ENCODE results near the gene CD79A.

Gene CD79A

DNA sequence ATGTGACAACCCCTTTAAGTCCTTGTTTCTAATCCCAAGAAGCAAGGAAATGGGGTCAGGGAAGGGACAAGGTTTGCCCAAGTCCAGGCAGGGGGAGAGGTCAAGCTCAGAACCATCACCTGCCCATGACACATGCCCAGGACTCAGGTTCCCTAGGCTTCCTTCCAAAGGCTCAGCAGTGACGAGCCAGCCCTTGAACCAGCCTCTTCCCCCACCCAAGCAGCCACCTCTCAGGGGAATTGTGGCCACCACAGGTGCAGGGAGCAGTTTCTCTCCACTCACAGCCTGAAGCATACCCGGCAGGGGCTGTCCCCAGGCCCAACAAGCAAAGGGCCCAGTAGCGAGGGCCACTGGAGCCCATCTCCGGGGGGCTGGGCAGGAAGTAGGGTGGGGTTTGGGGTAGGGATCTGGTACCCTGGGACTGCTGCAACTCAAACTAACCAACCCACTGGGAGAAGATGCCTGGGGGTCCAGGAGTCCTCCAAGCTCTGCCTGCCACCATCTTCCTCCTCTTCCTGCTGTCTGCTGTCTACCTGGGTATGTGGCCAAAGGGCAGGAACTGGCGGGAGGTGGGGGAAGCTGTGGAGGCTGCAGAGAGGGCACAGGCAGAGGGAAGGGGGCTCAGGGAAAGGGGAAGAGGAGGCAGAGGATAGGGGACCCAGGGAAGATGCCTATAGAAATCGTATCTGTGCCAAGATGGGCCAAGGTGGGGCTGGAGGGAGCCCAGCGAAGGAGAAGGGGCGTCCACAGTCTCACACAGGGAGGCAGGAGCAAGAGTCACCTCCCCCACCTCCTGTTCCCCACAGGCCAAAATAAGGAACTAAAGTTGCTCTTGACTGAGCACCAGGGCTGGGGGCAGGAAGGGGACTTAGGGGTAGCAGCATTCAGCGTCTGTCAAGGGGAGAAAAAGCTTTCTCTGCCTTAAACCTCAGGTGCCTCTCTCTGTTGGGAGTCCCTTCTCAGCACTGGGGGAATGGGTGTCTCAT lies at the start of gene CD79A:
CD79A (plus strand) TSS at position 433 of the 986 bp plus-strand sequence; CDS start at position 459, 26 bp downstream.
- DNase-seq (ENCODE audit: insufficient read length, low spot score), result no peak
- no peak for FAIRE-seq
- no peak for TF ChIP-seq POLR2A (IDR thresholded peaks at IDR 0.05; ENCODE audit: low read depth, low read length)

DNA sequence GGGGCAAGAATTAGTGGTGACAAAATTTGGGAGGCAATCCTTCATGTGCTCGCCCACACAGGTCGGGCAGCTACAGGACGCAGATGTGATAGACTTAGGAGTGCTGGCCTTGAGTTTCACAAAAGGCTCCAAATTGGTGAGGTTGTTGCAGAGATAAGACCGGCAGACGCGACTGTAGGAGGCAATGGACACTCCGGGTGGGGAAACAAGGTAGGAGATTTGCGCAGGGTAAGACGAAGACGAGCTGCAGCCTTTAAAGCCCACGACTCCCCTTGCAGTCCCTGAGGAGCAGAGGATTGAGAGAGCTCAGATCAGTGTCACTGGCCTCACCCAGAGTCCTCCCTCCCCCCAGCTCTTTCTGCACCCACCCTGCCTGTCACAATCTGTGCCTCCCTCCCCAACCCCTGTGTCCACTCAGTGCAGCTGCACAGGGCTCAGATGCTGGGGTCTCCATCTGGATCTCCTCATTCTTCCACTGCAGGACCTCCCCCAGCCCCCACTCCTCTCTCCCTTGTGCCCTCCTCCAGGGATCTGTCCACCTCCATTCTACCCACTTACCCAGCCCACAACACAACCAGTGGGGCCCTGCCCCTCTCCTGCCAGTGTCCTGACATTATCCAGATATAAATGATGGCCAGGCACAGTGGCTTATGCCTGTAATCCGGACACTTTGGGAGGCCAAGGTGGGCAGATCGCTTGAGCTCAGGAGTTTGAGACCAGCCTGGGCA lies 38.9 kb upstream of the CD79A start:
- FAIRE-seq (no peak), DNase-seq (ENCODE audit: insufficient read length, low spot score) (no peak)
- no peak for TF ChIP-seq POLR2A (IDR thresholded peaks at IDR 0.05; ENCODE audit: low read depth, low read length)

DNA sequence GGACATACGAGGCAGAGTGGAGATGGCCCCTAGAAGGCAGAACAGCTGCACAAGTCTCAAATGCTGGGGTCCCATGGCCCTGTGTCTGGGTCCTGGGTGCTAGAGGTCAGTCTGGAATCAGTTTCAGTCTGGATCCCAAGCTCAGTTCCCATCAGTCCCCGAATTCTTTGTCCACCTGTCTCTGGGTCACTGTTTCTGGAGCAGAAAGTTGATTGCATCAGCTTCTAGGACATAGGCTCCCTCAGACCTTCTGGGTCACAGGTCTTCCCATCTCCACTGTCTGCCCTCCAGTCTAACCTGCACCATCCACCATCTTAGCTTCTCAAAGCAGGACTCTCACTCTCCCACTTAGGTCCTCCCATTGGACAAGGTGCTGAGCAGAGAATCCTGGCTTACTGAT lies 37.9 kb upstream of the CD79A start:
- DNase-seq (ENCODE audit: insufficient read length, low spot score), result no peak
- no peak for FAIRE-seq
- no peak for TF ChIP-seq POLR2A (IDR thresholded peaks at IDR 0.05; ENCODE audit: low read depth, low read length)

DNA sequence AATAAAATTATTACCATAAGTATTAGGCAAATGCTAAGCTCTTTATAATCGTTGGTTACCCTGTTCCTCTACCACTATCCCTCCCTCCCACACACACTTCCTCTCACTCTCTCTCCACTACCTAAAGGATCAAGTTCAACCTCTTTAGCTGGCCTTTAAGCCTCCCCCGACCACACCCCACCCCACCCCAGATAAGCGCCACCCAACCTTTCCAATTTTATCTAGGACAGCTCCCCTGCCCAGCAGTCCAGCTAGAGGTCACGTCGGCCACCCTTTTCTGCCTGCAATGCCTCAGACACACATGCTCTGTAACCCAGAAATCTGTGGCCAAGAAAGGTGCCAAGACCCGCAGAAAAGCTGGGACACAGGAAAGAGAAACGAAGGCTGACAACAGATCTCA lies 33.7 kb upstream of the CD79A start:
- DNase-seq (ENCODE audit: insufficient read length, low spot score), result no peak
- TF ChIP-seq POLR2A (IDR thresholded peaks at IDR 0.05; ENCODE audit: low read depth, low read length), result no peak
- FAIRE-seq, result no peak

DNA sequence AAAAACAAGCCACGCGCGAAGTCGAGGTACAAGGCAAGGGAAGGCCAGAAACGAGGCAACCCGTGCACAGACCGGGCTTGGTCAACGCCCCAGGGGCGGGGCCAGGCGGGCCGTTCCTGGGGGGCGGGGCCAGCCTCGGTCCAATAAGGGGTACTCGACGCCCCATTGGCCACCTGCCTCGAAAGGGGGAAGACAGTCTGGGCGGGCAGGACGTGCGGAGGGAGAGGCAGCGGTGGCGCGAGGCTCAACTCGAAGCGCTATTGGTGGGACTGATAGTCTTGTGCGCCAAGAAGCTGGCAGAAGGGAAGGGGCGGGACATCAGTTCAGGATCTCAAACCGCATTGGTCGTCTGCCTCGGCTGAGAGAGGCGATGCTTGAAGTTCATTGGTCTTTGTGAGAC lies 32.5 kb upstream of the CD79A start, which contains the start of gene LYPD4:
LYPD4 (minus strand) TSS at position 83 of the 400 bp plus-strand sequence. CDS start 5,398 bp downstream, outside the sequence.
- DNase-seq (ENCODE audit: insufficient read length, low spot score) (no peak), FAIRE-seq (no peak)
- no peak for TF ChIP-seq POLR2A (IDR thresholded peaks at IDR 0.05; ENCODE audit: low read depth, low read length)

DNA sequence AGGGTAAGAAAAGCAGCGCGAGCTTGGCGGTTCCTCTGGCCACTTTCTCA lies 32.3 kb upstream of the CD79A start, which contains the start of gene DMRTC2:
DMRTC2 (plus strand) TSS at position 42 of the 50 bp plus-strand sequence. CDS start 2,387 bp downstream, outside the sequence.
- no peak for FAIRE-seq
- no peak for DNase-seq (ENCODE audit: insufficient read length, low spot score)
- TF ChIP-seq POLR2A (IDR thresholded peaks at IDR 0.05; ENCODE audit: low read depth, low read length), result no peak

DNA sequence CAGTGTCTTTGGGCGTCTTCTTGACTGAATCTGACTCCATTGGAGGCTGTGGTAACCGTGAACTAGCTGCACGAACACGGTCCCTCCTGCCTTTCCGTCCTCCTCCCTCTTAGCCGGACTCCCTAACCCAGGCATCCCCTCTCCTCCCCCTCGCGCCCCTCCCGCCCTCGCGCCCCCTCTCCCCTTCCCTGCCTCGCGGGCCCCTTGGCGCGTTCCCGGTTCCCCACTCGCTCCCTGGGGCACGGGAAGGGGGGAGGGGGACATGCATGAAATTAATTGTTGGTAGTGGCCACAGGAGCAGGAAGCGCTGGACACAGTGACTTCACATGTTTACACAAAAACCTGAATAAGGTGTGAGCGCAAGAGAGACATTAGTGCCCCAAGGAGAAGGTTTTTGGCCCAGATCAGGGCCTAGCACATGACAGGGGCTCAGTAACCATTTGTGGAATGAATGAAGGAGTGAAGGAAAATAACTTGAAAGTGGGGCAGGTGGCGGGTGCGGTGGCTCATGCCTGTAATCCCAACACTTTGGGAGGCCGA lies 32.0 kb upstream of the CD79A start:
- no peak for FAIRE-seq
- TF ChIP-seq POLR2A (IDR thresholded peaks at IDR 0.05; ENCODE audit: low read depth, low read length), result no peak
- no peak for DNase-seq (ENCODE audit: insufficient read length, low spot score)

DNA sequence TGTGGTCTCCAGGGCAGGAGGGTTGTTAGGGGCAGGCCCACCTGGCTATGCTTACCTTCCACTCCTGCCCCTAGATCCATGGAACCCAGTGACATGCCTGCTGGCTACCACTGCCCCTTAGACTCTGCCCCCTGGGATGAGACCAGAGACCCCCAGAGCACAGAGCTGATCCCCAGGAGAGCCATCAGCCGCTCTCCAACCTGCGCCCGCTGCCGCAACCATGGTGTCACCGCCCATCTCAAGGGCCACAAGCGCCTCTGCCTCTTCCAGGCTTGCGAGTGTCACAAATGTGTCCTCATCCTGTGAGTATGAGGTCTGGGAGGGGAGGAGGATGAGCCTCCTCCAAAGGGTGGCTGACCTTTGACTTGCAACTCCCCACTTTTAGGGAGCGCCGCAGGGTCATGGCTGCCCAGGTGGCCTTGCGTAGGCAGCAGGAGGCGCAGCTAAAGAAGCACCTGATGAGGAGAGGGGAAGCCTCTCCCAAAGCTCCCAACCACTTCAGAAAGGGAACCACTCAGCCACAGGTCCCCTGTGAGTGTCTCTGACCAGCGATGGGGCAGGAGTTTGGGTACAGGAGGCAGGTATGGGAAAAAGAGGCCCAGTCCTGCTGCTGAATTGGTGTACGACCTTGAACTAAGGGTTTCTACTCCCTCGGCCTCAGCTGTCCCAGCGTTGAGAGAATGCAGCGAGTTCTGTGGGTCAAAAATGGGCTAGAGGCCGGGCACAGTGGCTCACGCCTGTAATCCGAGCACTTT lies 29.6 kb upstream of the CD79A start:
- no peak for DNase-seq (ENCODE audit: insufficient read length, low spot score)
- no peak for FAIRE-seq
- no peak for TF ChIP-seq POLR2A (IDR thresholded peaks at IDR 0.05; ENCODE audit: low read depth, low read length)

DNA sequence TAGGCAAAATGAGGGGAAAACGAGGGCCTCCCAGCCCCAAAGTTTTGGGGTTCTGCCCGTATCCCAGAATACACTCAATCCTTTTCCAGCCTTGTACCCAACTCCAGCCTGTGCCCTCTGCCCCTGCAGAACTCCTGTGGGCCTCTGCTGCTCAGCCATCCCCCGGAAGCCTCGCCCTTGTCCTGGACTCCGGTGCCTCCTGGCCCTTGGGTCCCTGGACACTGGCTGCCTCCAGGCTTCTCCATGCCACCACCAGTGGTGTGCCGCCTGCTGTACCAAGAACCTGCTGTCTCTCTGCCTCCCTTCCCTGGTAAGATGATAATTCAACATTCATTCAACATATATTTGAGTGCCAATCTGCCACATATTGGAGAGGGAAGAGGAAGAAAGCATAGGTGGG lies 28.4 kb upstream of the CD79A start:
- no peak for TF ChIP-seq POLR2A (IDR thresholded peaks at IDR 0.05; ENCODE audit: low read depth, low read length)
- FAIRE-seq (no peak), DNase-seq (ENCODE audit: insufficient read length, low spot score) (no peak)

DNA sequence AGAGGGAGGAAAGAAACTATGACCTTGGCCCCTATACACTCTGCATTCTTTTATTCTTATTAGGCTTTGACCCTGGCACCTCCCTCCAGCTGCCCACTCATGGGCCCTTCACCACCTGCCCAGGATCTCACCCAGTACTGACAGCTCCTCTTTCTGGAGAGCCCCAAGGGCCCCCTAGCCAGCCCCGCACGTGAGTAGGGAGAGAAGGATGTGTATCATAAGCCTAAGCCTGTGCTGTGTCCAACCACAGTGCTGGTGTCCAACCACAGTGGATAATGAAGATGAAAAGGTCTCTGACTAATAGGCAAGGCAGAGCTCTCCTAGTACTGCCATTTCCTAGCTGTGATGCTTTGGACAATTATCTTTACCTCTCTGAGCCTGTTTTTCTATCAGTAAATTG lies 28.0 kb upstream of the CD79A start:
- FAIRE-seq (no peak), DNase-seq (ENCODE audit: insufficient read length, low spot score) (no peak)
- no peak for TF ChIP-seq POLR2A (IDR thresholded peaks at IDR 0.05; ENCODE audit: low read depth, low read length)

DNA sequence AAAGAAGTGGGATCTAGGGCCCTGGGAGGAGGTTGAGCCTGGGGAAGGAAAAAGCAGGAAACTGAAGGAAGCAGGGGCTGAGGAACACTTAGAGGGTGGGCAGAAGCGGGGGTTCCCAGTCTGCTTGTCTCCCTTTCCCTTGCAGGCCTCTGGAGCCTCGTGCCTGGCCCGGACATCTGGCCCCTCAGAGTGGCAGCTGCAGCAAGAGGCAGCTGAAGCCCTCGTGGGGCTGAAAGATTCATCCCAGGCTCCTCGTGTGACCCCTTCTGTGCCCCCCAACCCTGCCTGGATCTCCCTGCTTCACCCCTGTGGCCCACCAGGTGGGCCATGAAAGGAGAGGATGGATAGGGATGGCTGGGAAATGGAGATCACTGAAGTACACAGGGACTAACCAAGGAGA lies 26.7 kb upstream of the CD79A start:
- no peak for DNase-seq (ENCODE audit: insufficient read length, low spot score)
- no peak for FAIRE-seq

DNA sequence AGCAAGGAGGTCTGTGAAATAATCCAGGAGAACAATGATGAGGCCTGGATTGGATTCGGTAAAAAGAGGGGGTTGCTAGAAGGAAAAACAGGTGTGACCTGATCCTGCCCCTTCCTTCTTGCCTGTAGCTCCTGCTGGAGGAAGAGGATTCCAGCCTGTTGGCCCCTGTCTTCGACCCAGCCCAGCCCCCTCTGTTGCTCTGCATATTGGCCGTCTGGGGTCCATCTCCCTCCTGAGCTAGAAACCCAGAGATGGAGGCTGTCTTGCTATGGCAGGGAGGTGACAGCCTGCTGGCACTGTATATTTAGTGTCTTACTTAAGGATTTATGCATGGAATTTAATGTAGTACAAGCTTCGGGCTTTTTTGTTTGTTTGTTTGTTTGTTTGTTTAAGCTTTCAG lies 25.6 kb upstream of the CD79A start:
- TF ChIP-seq POLR2A (IDR thresholded peaks at IDR 0.05; ENCODE audit: low read depth, low read length), result no peak
- DNase-seq (ENCODE audit: insufficient read length, low spot score) (no peak), FAIRE-seq (no peak)

More for the DNA sequence above, 26.7 kb upstream of the CD79A start:
- no peak for TF ChIP-seq POLR2A (IDR thresholded peaks at IDR 0.05; ENCODE audit: low read depth, low read length)

DNA sequence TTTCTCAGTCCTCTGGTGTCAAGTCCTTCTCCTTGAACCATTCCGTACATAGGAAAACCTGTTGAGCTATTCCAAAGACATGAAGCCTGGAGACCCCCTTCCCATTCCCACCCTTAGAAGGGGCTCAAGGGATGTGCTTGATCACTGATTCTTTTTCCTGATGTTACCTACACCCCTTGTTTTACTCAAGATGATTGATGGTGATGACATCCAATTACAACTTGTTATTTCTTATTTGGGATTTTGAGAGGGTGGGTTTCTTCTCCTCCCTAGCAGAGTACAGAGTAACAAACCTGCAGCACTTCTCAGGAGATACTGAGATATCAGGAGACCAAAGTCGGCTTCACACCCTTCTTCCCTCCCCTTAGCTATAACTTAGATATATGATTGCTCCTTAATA lies 23.7 kb upstream of the CD79A start:
- TF ChIP-seq POLR2A (IDR thresholded peaks at IDR 0.05; ENCODE audit: low read depth, low read length), result no peak
- DNase-seq (ENCODE audit: insufficient read length, low spot score) (no peak), FAIRE-seq (no peak)

DNA sequence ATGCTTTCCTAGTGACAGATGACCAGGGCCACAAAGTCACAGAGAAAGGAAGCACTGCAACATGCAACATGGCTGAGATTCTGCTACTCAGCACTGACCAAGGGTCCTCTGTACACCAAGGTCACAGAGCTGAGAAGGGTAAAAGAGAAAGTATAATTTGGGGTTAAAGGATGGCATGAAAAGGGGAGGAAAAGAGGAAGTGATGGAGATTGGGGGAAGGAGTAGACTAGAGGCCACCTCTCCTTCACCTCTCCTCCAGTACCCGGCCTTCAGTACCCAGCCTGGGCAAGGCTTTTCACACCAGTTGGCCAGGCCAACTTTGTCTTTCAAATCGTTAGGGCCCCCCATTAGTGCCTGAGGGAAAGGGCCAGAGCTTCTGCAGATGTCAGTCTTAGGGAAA lies 23.3 kb upstream of the CD79A start:
- TF ChIP-seq POLR2A (IDR thresholded peaks at IDR 0.05; ENCODE audit: low read depth, low read length), result no peak
- DNase-seq (ENCODE audit: insufficient read length, low spot score), result no peak
- FAIRE-seq, result no peak
